ENCODE results near the gene TMEM79. TPM values are rescaled to one million over a fixed set of nuclear protein-coding genes. Genes with fewer than 3 reads are reported as not detected.

The TMEM79 gene
- total RNA-seq, 1 experiment from 2014 or later: 5.5 TPM

- intact Hi-C loops (cut with micrococcal nuclease; ENCODE audit: unreplicated experiment) (no loop called here), in situ Hi-C loops (cut with HindIII; ENCODE audit: low pct_unique_long_range_greater_than_20kb, low sequenced_read_pairs) (no loop called here)
- ATAC-seq (no peak), DNase-seq (ENCODE audit: low read depth, low spot score) (no peak)
- TF ChIP-seq SIN3A (IDR thresholded peaks at IDR 0.05; ENCODE audit: borderline replicate concordance, insufficient read depth, low read depth, low read length): no peak
- TF ChIP-seq POLR2AphosphoS5 (IDR thresholded peaks at IDR 0.05; ENCODE audit: low read depth, low read length): no peak
- no peak for TF ChIP-seq CTCF (IDR thresholded peaks at IDR 0.05)
- no peak for TF ChIP-seq REST (IDR thresholded peaks at IDR 0.05; ENCODE audit: insufficient read depth in 1 of 2, low read depth in 2 of 2, low read length in 1 of 2)
- TF ChIP-seq TCF7L2 (IDR thresholded peaks at IDR 0.05; ENCODE audit: low read depth, low read length): no peak
- Histone ChIP-seq H3K4me3 (ENCODE audit: low read depth in 2 of 2, low read length in 2 of 2) (no peak overlapping the region), H3K9me3 (ENCODE audit: control insufficient read depth, insufficient read depth, low read depth, low read length) (no peaks in the 10 kb centered on the region), H3K27ac (ENCODE audit: low read length) (no peak overlapping the region), H3K4me1 (ENCODE audit: control insufficient read depth, insufficient read depth, low read length) (peaks cover 18% of the 10 kb centered on the region), H3K36me3 (ENCODE audit: control insufficient read depth, insufficient read depth, low read length) (no peaks in the 10 kb centered on the region), H3K27me3 (ENCODE audit: control insufficient read depth, insufficient read depth, low read length) (no peaks in the 10 kb centered on the region)
- POLR2A ChIA-PET: interaction anchor here (0.6 kb wide), 1 partner anchor 142 kb away, joined by 3 read pairs; no protein-coding TSS in a partner anchor
- CTCF ChIA-PET: no interaction called here
- no TSS peak for BruUV-seq (replicated peaks)
These were observed 9.8 kb downstream of the TMEM79 start for GRCh38 chr1:156293895-156294294.

GRCh38 chr1:156295391-156295947, 11.3 kb downstream of the TMEM79 start, which contains the start of gene GLMP:
TSS of gene GLMP (minus strand) at chr1:156295679. CDS start at chr1:156295645, 34 bp downstream.
- Histone ChIP-seq H3K4me3 (ENCODE audit: low read depth in 2 of 2, low read length in 2 of 2) (peak within 1 kb of the TSS; percentile 57 to 86), H3K9me3 (ENCODE audit: control insufficient read depth, insufficient read depth, low read depth, low read length) (no peaks in the 10 kb centered on the region), H3K4me1 (ENCODE audit: control insufficient read depth, insufficient read depth, low read length) (peaks cover 18% of the 10 kb centered on the region), H3K36me3 (ENCODE audit: control insufficient read depth, insufficient read depth, low read length) (no peaks in the 10 kb centered on the region), H3K27me3 (ENCODE audit: control insufficient read depth, insufficient read depth, low read length) (no peaks in the 10 kb centered on the region), H3K27ac (ENCODE audit: low read length) (peak within 1 kb of the TSS; percentile 87)
- CTCF ChIA-PET: no interaction called here
- POLR2A ChIA-PET: no interaction called here
- ATAC-seq (0 out of 2 replicates have a peak, but pooled peaks have one; percentile 23), DNase-seq (ENCODE audit: low read depth, low spot score) (no peak)
- TF ChIP-seq TCF7L2 (IDR thresholded peaks at IDR 0.05; ENCODE audit: low read depth, low read length) (0 out of 2 replicates have a peak, but pooled peaks have one; percentile 53), SIN3A (IDR thresholded peaks at IDR 0.05; ENCODE audit: borderline replicate concordance, insufficient read depth, low read depth, low read length) (peak; percentile 74; the same call in 1 of the 2 replicates), POLR2AphosphoS5 (IDR thresholded peaks at IDR 0.05; ENCODE audit: low read depth, low read length) (peak; percentile 24; the same call in 1 of the 2 replicates), CTCF (IDR thresholded peaks at IDR 0.05) (no peak), REST (IDR thresholded peaks at IDR 0.05; ENCODE audit: insufficient read depth in 1 of 2, low read depth in 2 of 2, low read length in 1 of 2) (no peak)
- in situ Hi-C loops (cut with HindIII; ENCODE audit: low pct_unique_long_range_greater_than_20kb, low sequenced_read_pairs) (no loop called here), intact Hi-C loops (cut with micrococcal nuclease; ENCODE audit: unreplicated experiment) (no loop called here)
- no TSS peak for BruUV-seq (replicated peaks)

All from Panc1 (cell line).